HEK293 (cell line): ENCODE measurements around the gene SMPD3.

Experiments
- CTCF ChIA-PET: fragments of 350-600 bp; formaldehyde crosslinking; extraction: SDS; loops from one replicate; lab custom pipeline; 2021; ENCODE audit warnings: antibody characterized with exemption; lab: Yijun Ruan, JAX
- POLR2A ChIA-PET: fragments of 300-600 bp; formaldehyde crosslinking; extraction: SDS; loops from one replicate; lab custom pipeline; 2020; ENCODE audit warnings: antibody characterized with exemption, inconsistent platforms; lab: Yijun Ruan, JAX
- H3K27ac ChIP-seq: fragments of 200-500 bp; sonication (Bioruptor generic); 2 replicates; pipeline ENCODE4 v1.5.1; 2014; ENCODE audit warnings: low read depth, low read length, control low read depth, inconsistent platforms; ENCODE audit errors: extremely low read depth
- H3K36me3 ChIP-seq, 2 experiments: fragments of 200-500 bp in 1 of 2; sonication (Bioruptor generic) in 1 of 2; 1 replicate in 1 of 2; 2 replicates in 1 of 2; pipeline ENCODE4 v1.5.1; 2014 to 2017; ENCODE audit warnings: inconsistent platforms in 2 of 2, low read length in 2 of 2; ENCODE audit not compliant: control insufficient read depth in 2 of 2, insufficient read depth in 1 of 2
- H3K4me1 ChIP-seq: fragments of 200-500 bp; sonication (Bioruptor generic); 2 replicates; pipeline ENCODE4 v1.5.1; 2014; ENCODE audit warnings: mild to moderate bottlenecking, low read length, inconsistent platforms; ENCODE audit not compliant: control insufficient read depth, insufficient read depth
- H3K4me3 ChIP-seq: 2 replicates; pipeline ENCODE4 v1.5.1; 2011; ENCODE audit warnings: low read depth, mild to moderate bottlenecking, control low read depth, low read length, moderate library complexity
- H3K9me3 ChIP-seq: fragments of 200-500 bp; sonication (Bioruptor generic); 2 replicates; pipeline ENCODE4 v1.5.1; 2014; ENCODE audit warnings: low read depth, low read length, inconsistent platforms; ENCODE audit not compliant: control insufficient read depth, insufficient read depth
- AEBP2 ChIP-seq: fragments of 450-650 bp; formaldehyde crosslinking; IDR thresholded peaks from 2 replicates; pipeline ENCODE4 v1.5.1; 2016; ENCODE audit warnings: missing biosample characterization, missing genetic modification characterization, borderline replicate concordance
- BCL11B ChIP-seq: fragments of 450-650 bp; formaldehyde crosslinking; IDR thresholded peaks from 2 replicates; pipeline ENCODE4 v1.5.1; 2016; ENCODE audit warnings: low read depth, missing biosample characterization, missing genetic modification characterization
- GLIS1 ChIP-seq: fragments of 450-650 bp; formaldehyde crosslinking; IDR thresholded peaks from 2 replicates; pipeline ENCODE4 v1.5.1; 2016; ENCODE audit warnings: missing biosample characterization, missing genetic modification characterization
- GLIS2 ChIP-seq: fragments of 450-650 bp; formaldehyde crosslinking; IDR thresholded peaks from 2 replicates; pipeline ENCODE4 v1.5.1; 2016; ENCODE audit warnings: missing biosample characterization, missing genetic modification characterization
- MEIS1 ChIP-seq: sonication (generic); formaldehyde crosslinking; IDR thresholded peaks from 2 replicates; pipeline ENCODE4 v1.8.1; 2022; ENCODE audit warnings: missing genetic modification reagents, mild to moderate bottlenecking, borderline replicate concordance
- SCRT2 ChIP-seq: fragments of 450-650 bp; formaldehyde crosslinking; IDR thresholded peaks from 2 replicates; pipeline ENCODE4 v1.5.1; 2016; ENCODE audit warnings: missing biosample characterization, missing genetic modification characterization
- YY1 ChIP-seq: fragments of 450-650 bp; formaldehyde crosslinking; IDR thresholded peaks from 2 replicates; pipeline ENCODE4 v1.5.1; 2018; ENCODE audit warnings: missing biosample characterization, missing genetic modification characterization
- ZBTB26 ChIP-seq: fragments of 450-650 bp; formaldehyde crosslinking; optimal IDR thresholded peaks from 2 replicates; pipeline ENCODE3; 2016; ENCODE audit warnings: missing biosample characterization, mild to moderate bottlenecking, missing genetic modification characterization
- ZFP69B ChIP-seq: fragments of 450-650 bp; formaldehyde crosslinking; IDR thresholded peaks from 2 replicates; pipeline ENCODE4 v1.5.1; 2016; ENCODE audit warnings: missing biosample characterization, missing genetic modification characterization
- ZIC2 ChIP-seq: fragments of 450-650 bp; formaldehyde crosslinking; IDR thresholded peaks from 2 replicates; pipeline ENCODE4 v1.5.1; 2016; ENCODE audit warnings: missing biosample characterization, missing genetic modification characterization
- ZNF10 ChIP-seq: fragments of 450-650 bp; formaldehyde crosslinking; IDR thresholded peaks from 2 replicates; pipeline ENCODE4 v1.5.1; 2017; ENCODE audit warnings: missing biosample characterization, missing genetic modification characterization
- ZNF133 ChIP-seq: fragments of 450-650 bp; formaldehyde crosslinking; IDR thresholded peaks from 2 replicates; pipeline ENCODE4 v1.5.1; 2016; ENCODE audit warnings: missing biosample characterization, missing genetic modification characterization
- ZNF211 ChIP-seq: fragments of 450-650 bp; formaldehyde crosslinking; IDR thresholded peaks from 2 replicates; pipeline ENCODE4 v1.5.1; 2016; ENCODE audit warnings: low read depth, missing biosample characterization, missing genetic modification characterization
- ZNF324 ChIP-seq: fragments of 450-650 bp; formaldehyde crosslinking; IDR thresholded peaks from 2 replicates; pipeline ENCODE4 v1.5.1; 2016; ENCODE audit warnings: missing biosample characterization, missing genetic modification characterization
- ZNF350 ChIP-seq: fragments of 450-650 bp; formaldehyde crosslinking; IDR thresholded peaks from 2 replicates; pipeline ENCODE4 v1.5.0; 2017; ENCODE audit warnings: missing biosample characterization, mild to moderate bottlenecking, missing genetic modification characterization
- ZNF37A ChIP-seq: fragments of 450-650 bp; IDR thresholded peaks from 2 replicates; pipeline ENCODE4 v1.5.1; 2018; ENCODE audit warnings: missing biosample characterization, missing genetic modification characterization
- ZNF555 ChIP-seq: fragments of 450-650 bp; formaldehyde crosslinking; conservative IDR thresholded peaks from 2 replicates; pipeline ENCODE4 v1.5.1; 2017; ENCODE audit warnings: missing biosample characterization, mild to moderate bottlenecking, missing genetic modification characterization, inconsistent platforms
- ZNF560 ChIP-seq: fragments of 450-650 bp; formaldehyde crosslinking; IDR thresholded peaks from 2 replicates; pipeline ENCODE4 v1.5.1; 2017; ENCODE audit warnings: missing biosample characterization, missing genetic modification characterization, borderline replicate concordance
- ZNF664 ChIP-seq: fragments of 450-650 bp; formaldehyde crosslinking; IDR thresholded peaks from 2 replicates; pipeline ENCODE4 v1.5.1; 2016; ENCODE audit warnings: missing biosample characterization, missing genetic modification characterization
- ZNF830 ChIP-seq: fragments of 450-650 bp; IDR thresholded peaks from 2 replicates; pipeline ENCODE4 v1.5.0; 2018; ENCODE audit warnings: missing biosample characterization, missing genetic modification characterization, low read depth, mild to moderate bottlenecking, moderate library complexity
- ZSCAN5A ChIP-seq: fragments of 450-650 bp; formaldehyde crosslinking; IDR thresholded peaks from 2 replicates; pipeline ENCODE4 v1.5.1; 2016; ENCODE audit warnings: missing biosample characterization, missing genetic modification characterization

The SMPD3 gene

GRCh38 chr16:68492543-68493411 lies 44.5 kb upstream of the SMPD3 start:
- TF ChIP-seq MEIS1 (CRISPR knock-in tag) (no peak), YY1 (no peak), AEBP2 (no peak), ZFP69B (tag by site-specific recombination) (no peak), ZNF664 (no peak), ZSCAN5A (tag by site-specific recombination) (no peak), SCRT2 (no peak), ZNF133 (tag by site-specific recombination) (no peak), ZIC2 (0 out of 2 replicates have a peak, but pooled peaks have one; percentile 19), BCL11B (no peak), ZNF10 (no peak), ZNF37A (tag by site-specific recombination) (no peak), ZNF830 (tag by site-specific recombination) (no peak), ZNF324 (tag by site-specific recombination) (no peak), ZBTB26 (tag by site-specific recombination) (no peak), ZNF560 (tag by site-specific recombination) (no peak), ZNF350 (tag by site-specific recombination) (no peak), GLIS2 (tag by site-specific recombination) (0 out of 2 replicates have a peak, but pooled peaks have one; percentile 21), GLIS1 (peak; percentile 69), ZNF211 (tag by site-specific recombination) (no peak)
- POLR2A ChIA-PET, result no interaction called here
- H3K4me1 ChIP-seq, result no peaks in the 10 kb centered on the region
- H3K27ac ChIP-seq, result no peak overlapping the region
- H3K4me3 ChIP-seq, result no peak overlapping the region
- H3K36me3 ChIP-seq, result no peaks in the 10 kb centered on the region
- CTCF ChIA-PET, result no interaction called here
- H3K9me3 ChIP-seq, result no peaks in the 10 kb centered on the region

GRCh38 chr16:68492151-68492542 lies 43.8 kb upstream of the SMPD3 start:
- TF ChIP-seq ZNF555, result no peak
- ChIA-PET POLR2A (interaction anchor here (0.6 kb wide), 1 partner anchor 48 kb away, joined by 3 read pairs; no protein-coding TSS in a partner anchor), CTCF (no interaction called here)
- Histone ChIP-seq H3K9me3 (no peaks in the 10 kb centered on the region), H3K36me3 (no peaks in the 10 kb centered on the region), H3K4me3 (no peak overlapping the region), H3K4me1 (no peaks in the 10 kb centered on the region), H3K27ac (no peak overlapping the region)
